ENCODE data around the gene UNC93B1. TPM values are rescaled to one million over a fixed set of nuclear protein-coding genes. Genes with fewer than 3 reads are reported as not detected.

Gene UNC93B1
- total and polyA plus RNA-seq, 2 donors (not counting 1 experiment from before 2014, with no cell fraction given): 15.7 to 20.0 TPM

DNA sequence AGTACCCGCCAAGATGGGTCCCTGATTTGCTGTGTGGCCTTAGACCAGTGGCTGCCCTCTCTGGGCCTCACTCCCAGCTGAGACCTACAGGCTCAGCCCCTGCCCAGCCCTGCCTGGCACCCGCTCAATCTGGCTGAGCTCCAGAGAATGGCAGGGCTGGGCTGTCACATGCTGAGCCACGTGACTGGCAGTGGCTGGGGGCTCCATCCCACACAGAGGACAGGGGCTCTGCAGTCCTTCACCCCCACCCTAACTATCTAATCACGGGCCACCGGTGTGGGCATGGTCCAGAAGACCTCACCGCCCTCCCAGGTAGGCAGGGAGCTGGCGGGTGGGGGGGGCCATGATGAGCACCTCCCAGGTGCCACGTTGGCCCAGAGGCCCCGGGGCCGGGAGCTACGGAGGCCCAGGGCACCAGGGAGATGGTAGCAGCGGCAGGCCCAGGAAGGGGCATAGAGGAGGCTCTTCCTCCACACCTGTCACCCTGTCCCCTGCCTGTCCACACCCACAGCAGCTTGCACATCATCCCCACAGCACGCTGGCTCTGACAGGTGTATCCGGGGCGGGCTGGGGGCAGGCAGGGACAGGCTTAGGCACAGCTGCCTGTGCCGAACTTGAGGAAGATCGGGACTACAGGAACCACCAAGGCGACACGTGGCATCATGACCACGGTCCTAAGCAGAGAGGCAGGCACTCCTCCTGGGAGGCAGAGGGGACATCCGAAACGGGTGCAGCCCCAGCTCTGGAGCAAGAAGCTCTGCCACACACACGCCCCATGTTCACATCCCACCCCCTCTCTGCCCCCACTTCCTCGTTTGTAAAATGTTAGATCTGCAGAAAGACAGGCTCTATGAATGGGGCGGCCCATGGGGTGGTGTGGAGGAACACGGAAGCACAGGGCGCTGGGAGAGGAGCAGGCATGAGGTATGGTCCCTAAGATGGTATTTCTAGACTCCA, 4.8 kb upstream of the UNC93B1 start:
- DNase-seq (ENCODE audit: low read depth in 2 of 2): no peak
- Histone ChIP-seq H3K27me3 (ENCODE audit: control insufficient read depth, insufficient read depth, low read length) (no peaks in the 10 kb centered on the region), H2AFZ (ENCODE audit: low read length) (no peak overlapping the region), H3K4me3 (replicated peaks in 1 of 4; ENCODE audit: control extremely low read depth in 1 of 4, insufficient read depth in 1 of 4, low read depth in 3 of 4, low read length in 4 of 4) (no peak overlapping the region), H4K20me1 (ENCODE audit: control insufficient read depth, extremely low read depth, insufficient read depth, low read length) (no peaks in the 10 kb centered on the region), H3K9me3 (ENCODE audit: control insufficient read depth, insufficient read depth, low read depth, low read length) (no peaks in the 10 kb centered on the region), H3K9ac (ENCODE audit: insufficient read depth, low read length) (no peak overlapping the region), H3K79me2 (ENCODE audit: control insufficient read depth, insufficient read depth, low read length) (peaks cover 18% of the 10 kb centered on the region), H3K36me3 (ENCODE audit: control insufficient read depth, insufficient read depth, low read length) (peaks cover 2% of the 10 kb centered on the region), H3K4me2 (ENCODE audit: extremely low read depth, insufficient read depth, low read length) (no peak overlapping the region), H3K4me1 (ENCODE audit: control insufficient read depth, extremely low read depth, insufficient read depth, low read length) (peaks cover 20% of the 10 kb centered on the region), H3K27ac (ENCODE audit: insufficient read depth, low read length) (no peak overlapping the region)
- TF ChIP-seq EZH2 (IDR thresholded peaks at IDR 0.05; ENCODE audit: low read length, missing control alignments): no peak
- TF ChIP-seq, protein P1, sequence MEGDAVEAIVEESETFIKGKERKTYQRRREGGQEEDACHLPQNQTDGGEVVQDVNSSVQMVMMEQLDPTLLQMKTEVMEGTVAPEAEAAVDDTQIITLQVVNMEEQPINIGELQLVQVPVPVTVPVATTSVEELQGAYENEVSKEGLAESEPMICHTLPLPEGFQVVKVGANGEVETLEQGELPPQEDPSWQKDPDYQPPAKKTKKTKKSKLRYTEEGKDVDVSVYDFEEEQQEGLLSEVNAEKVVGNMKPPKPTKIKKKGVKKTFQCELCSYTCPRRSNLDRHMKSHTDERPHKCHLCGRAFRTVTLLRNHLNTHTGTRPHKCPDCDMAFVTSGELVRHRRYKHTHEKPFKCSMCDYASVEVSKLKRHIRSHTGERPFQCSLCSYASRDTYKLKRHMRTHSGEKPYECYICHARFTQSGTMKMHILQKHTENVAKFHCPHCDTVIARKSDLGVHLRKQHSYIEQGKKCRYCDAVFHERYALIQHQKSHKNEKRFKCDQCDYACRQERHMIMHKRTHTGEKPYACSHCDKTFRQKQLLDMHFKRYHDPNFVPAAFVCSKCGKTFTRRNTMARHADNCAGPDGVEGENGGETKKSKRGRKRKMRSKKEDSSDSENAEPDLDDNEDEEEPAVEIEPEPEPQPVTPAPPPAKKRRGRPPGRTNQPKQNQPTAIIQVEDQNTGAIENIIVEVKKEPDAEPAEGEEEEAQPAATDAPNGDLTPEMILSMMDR (conservative IDR thresholded peaks at IDR 0.05 in 1 of 2, IDR thresholded peaks at IDR 0.05 in 1 of 2; ENCODE audit: low read depth in 1 of 2, low read length in 2 of 2): no peak

DNA sequence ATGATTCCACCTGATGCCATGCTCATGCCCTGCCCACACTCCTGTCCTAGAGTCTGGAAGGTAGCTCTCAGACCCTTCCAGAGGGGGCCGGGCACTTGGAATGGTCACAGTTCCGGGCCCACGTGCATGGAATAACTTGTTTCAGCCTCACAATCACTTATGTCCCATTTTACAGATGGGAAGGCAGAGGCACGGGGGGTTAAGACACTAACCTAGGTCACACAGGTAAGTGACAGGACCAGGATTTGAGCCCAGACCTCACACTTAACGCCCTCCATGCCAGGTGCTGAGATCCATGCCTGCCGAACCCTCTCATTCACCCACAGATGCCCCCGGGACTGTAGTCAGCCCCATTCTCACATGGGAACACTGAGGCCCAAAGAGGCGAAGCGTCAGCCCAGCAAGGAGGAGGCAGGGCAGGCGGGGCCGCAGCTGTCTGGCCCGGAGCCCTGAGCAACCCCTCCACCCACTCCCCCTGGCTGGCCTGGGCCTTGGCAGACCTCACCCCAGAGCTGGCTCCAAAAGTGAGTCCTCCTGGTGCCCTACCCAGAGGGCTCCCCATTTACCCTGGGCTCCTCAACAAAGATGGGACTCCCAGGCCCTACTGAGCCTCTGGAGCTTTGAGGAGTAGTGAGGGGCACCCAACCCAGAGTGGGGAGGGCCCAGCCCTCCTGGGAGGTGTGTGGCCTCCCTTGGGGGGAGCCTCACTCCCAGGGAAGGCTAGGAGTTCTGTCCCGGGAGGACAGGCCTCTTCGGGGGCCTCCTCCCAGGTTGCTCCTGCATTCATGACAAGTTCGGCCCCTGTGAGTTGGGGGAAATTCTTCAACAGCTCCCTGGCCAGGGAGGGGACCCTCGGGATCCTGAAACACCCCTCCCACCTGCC, 3.8 kb upstream of the UNC93B1 start:
- Histone ChIP-seq H3K9ac (ENCODE audit: insufficient read depth, low read length) (no peak overlapping the region), H3K4me2 (ENCODE audit: extremely low read depth, insufficient read depth, low read length) (no peak overlapping the region), H4K20me1 (ENCODE audit: control insufficient read depth, extremely low read depth, insufficient read depth, low read length) (no peaks in the 10 kb centered on the region), H3K79me2 (ENCODE audit: control insufficient read depth, insufficient read depth, low read length) (peaks cover 14% of the 10 kb centered on the region), H3K27ac (ENCODE audit: insufficient read depth, low read length) (no peak overlapping the region), H3K36me3 (ENCODE audit: control insufficient read depth, insufficient read depth, low read length) (no peaks in the 10 kb centered on the region), H3K27me3 (ENCODE audit: control insufficient read depth, insufficient read depth, low read length) (no peaks in the 10 kb centered on the region), H3K9me3 (ENCODE audit: control insufficient read depth, insufficient read depth, low read depth, low read length) (no peaks in the 10 kb centered on the region), H3K4me1 (ENCODE audit: control insufficient read depth, extremely low read depth, insufficient read depth, low read length) (peaks cover 13% of the 10 kb centered on the region), H2AFZ (ENCODE audit: low read length) (no peak overlapping the region), H3K4me3 (replicated peaks in 1 of 4; ENCODE audit: control extremely low read depth in 1 of 4, insufficient read depth in 1 of 4, low read depth in 3 of 4, low read length in 4 of 4) (no peak overlapping the region)
- TF ChIP-seq EZH2 (IDR thresholded peaks at IDR 0.05; ENCODE audit: low read length, missing control alignments): no peak
- TF ChIP-seq, protein P1 (conservative IDR thresholded peaks at IDR 0.05 in 1 of 2, IDR thresholded peaks at IDR 0.05 in 1 of 2; ENCODE audit: low read depth in 1 of 2, low read length in 2 of 2): no peak
- DNase-seq (ENCODE audit: low read depth in 2 of 2): no peak

DNA sequence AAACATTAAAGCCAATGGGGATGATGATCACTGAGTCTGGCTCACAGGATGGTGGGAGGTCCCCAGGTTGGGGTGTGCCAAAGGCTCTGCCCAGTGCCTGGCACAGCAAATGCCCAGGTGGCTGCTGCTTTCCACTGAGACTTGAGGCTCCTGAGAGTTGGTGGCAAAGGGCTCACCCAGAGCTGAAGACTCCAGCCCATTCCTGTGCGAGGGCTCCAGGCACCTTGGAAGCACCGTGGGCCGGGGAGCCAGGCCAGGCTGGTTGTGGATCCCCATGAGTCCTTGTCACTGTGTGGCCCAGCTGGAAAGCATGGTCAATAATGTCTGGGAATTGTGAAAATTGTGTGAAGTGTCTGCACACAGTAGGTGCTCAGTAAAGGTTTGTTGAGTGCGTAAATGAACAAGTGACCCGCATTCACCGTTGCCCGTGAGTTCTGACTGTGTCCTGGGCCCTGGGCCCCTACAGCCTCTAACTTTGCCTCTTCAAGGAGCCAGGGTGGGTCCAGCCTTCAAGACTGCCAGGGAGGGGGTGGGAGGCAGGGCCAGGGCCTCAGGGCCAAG, 2.8 kb upstream of the UNC93B1 start:
- H3K4me1 ChIP-seq (ENCODE audit: control insufficient read depth, extremely low read depth, insufficient read depth, low read length): peaks cover 2% of the 10 kb centered on the region
- H3K79me2 ChIP-seq (ENCODE audit: control insufficient read depth, insufficient read depth, low read length): peaks cover 4% of the 10 kb centered on the region
- no peak overlapping the region for H3K4me3 ChIP-seq (replicated peaks in 1 of 4; ENCODE audit: control extremely low read depth in 1 of 4, insufficient read depth in 1 of 4, low read depth in 3 of 4, low read length in 4 of 4)
- no peaks in the 10 kb centered on the region for H4K20me1 ChIP-seq (ENCODE audit: control insufficient read depth, extremely low read depth, insufficient read depth, low read length)
- no peak overlapping the region for H3K9ac ChIP-seq (ENCODE audit: insufficient read depth, low read length)
- no peak for TF ChIP-seq EZH2 (IDR thresholded peaks at IDR 0.05; ENCODE audit: low read length, missing control alignments)
- TF ChIP-seq, protein P1 (conservative IDR thresholded peaks at IDR 0.05 in 1 of 2, IDR thresholded peaks at IDR 0.05 in 1 of 2; ENCODE audit: low read depth in 1 of 2, low read length in 2 of 2): no peak
- no peak for DNase-seq (ENCODE audit: low read depth in 2 of 2)
- H3K27me3 ChIP-seq (ENCODE audit: control insufficient read depth, insufficient read depth, low read length): no peaks in the 10 kb centered on the region
- H3K36me3 ChIP-seq (ENCODE audit: control insufficient read depth, insufficient read depth, low read length): no peaks in the 10 kb centered on the region
- no peak overlapping the region for H3K4me2 ChIP-seq (ENCODE audit: extremely low read depth, insufficient read depth, low read length)
- no peak overlapping the region for H2AFZ ChIP-seq (ENCODE audit: low read length)
- no peak overlapping the region for H3K27ac ChIP-seq (ENCODE audit: insufficient read depth, low read length)
- no peaks in the 10 kb centered on the region for H3K9me3 ChIP-seq (ENCODE audit: control insufficient read depth, insufficient read depth, low read depth, low read length)

Measured in fibroblast of lung (primary cell).